Measurements from ENCODE around the gene MYO5A. TPM values are rescaled to one million over a fixed set of nuclear protein-coding genes. Genes with fewer than 3 reads are reported as not detected.
A peak's percentile ranks its signal among the peaks of the same experiment; 100 is the strongest.

The MYO5A gene
- total RNA-seq, 1 experiment from 2014 or later, result 21.8 TPM

- Histone ChIP-seq H2BK12ac (ENCODE audit: insufficient read length, low read depth, low read length) (peak overlapping the region; percentile 90), H3K56ac (ENCODE audit: insufficient read length, low read depth, low read length) (no peak overlapping the region), H2BK120ac (ENCODE audit: low read depth, low read length, poor library complexity, severe bottlenecking) (peak overlapping the region; percentile 74), H4K91ac (ENCODE audit: insufficient read length, low read depth, low read length) (peak overlapping the region; percentile 94), H3K23ac (ENCODE audit: insufficient read length, low read depth, low read length) (no peak overlapping the region), H3K9me3 (ENCODE audit: control insufficient read depth, low read depth, low read length) (no peaks in the 10 kb centered on the region), H2BK20ac (ENCODE audit: low read depth, low read length, poor library complexity, severe bottlenecking) (no peak overlapping the region), H3K27ac (ENCODE audit: insufficient read length, low read depth, low read length) (peak overlapping the region; percentile 20), H2BK5ac (ENCODE audit: insufficient read length, low read length) (no peak overlapping the region), H3K27me3 (ENCODE audit: insufficient read depth, low read length) (no peaks in the 10 kb centered on the region), H3K9ac (ENCODE audit: extremely low read depth, insufficient read length, low read length) (no peak overlapping the region), H3K4ac (ENCODE audit: low read depth, low read length) (peak overlapping the region; percentile 70), H2BK15ac (ENCODE audit: low read depth, low read length) (no peak overlapping the region), H3T11ph (ENCODE audit: low read length) (peak overlapping the region; percentile 36), H3K79me1 (ENCODE audit: insufficient read depth, low read depth, low read length, poor library complexity, severe bottlenecking) (no peaks in the 10 kb centered on the region), H3K14ac (ENCODE audit: insufficient read depth, low read length) (peak overlapping the region; percentile 95), H3K4me1 (ENCODE audit: insufficient read depth, low read length) (peaks cover 12% of the 10 kb centered on the region; the same call in 1 of the 2 replicates), H2AFZ (ENCODE audit: low read length) (no peak overlapping the region), H3K79me2 (ENCODE audit: insufficient read depth, low read length) (no peaks in the 10 kb centered on the region), H3K18ac (ENCODE audit: insufficient read length, low read depth, low read length) (peak overlapping the region; percentile 98), H3K23me2 (ENCODE audit: insufficient read length, low read depth, low read length, poor library complexity, severe bottlenecking) (no peaks in the 10 kb centered on the region), H3K4me2 (ENCODE audit: insufficient read depth, insufficient read length, low read length) (no peak overlapping the region), H4K5ac (ENCODE audit: insufficient read length, low read depth, low read length) (peak overlapping the region; percentile 63), H4K20me1 (ENCODE audit: control insufficient read depth, insufficient read depth, insufficient read length) (no peaks in the 10 kb centered on the region), H4K8ac (replicated peaks; ENCODE audit: insufficient read length, low read depth, low read length) (peak overlapping the region; percentile 41), H2AK5ac (ENCODE audit: insufficient read length, low read length) (peak overlapping the region; percentile 15)
- DNase-seq, result no peak
- Mint-ChIP-seq H3K36me3 (ENCODE audit: insufficient read depth in 1 of 3, low read depth in 3 of 3) (peaks cover 6 to 38% (median 35%) of the 10 kb centered on the region in 3 experiments), H3K9me3 (no peaks in the 10 kb centered on the region), H3K27ac (peak overlapping the region; percentile 67 to 99 (median 88); a peak in 4 of 7 replicates), H3K27me3 (ENCODE audit: low read depth) (no peaks in the 10 kb centered on the region), H3K4me3 (no peak overlapping the region), H3K4me1 (peaks cover 66 to 72% of the 10 kb centered on the region in 2 experiments)
- TF ChIP-seq CTCF (conservative IDR thresholded peaks at IDR 0.05), result no peak
- WGBS (ENCODE audit: extremely low coverage, insufficient read length, low lambda C conversion rate), result no CpG with 5 or more reads among the region's 10 CpGs
These were observed 267.7 kb downstream of the MYO5A start for GRCh38 chr15:52261026-52261425.
